Lung microvascular endothelial cell (primary cell): ENCODE results near the gene C5AR2. TPM values are rescaled to one million over a fixed set of nuclear protein-coding genes. Genes with fewer than 3 reads are reported as not detected.
A peak's percentile ranks its signal among the peaks of the same experiment; 100 is the strongest.
"Not testable (repeated sequence)": the region's sequence is repeated elsewhere in the genome, so short reads cannot be mapped to it uniquely, and the experiment has no call there.

Source experiments
- DNase-seq, 2 donors: peaks; one replicate each; pipeline versions ENCODE4 v3.0.0 to v3.0.0-alpha.2; 2010; ENCODE audit warnings: low read depth in 2 of 2
- total RNA-seq: library from RNA; depleted of rRNA; stranded (reverse); fragments of >200 nt; gene quantifications from 2 replicates; pipeline ENCODE4 v1.2.1, GENCODE V29; 2014

The C5AR2 gene
- under 0.01 TPM in 2 replicates for total RNA-seq

DNA sequence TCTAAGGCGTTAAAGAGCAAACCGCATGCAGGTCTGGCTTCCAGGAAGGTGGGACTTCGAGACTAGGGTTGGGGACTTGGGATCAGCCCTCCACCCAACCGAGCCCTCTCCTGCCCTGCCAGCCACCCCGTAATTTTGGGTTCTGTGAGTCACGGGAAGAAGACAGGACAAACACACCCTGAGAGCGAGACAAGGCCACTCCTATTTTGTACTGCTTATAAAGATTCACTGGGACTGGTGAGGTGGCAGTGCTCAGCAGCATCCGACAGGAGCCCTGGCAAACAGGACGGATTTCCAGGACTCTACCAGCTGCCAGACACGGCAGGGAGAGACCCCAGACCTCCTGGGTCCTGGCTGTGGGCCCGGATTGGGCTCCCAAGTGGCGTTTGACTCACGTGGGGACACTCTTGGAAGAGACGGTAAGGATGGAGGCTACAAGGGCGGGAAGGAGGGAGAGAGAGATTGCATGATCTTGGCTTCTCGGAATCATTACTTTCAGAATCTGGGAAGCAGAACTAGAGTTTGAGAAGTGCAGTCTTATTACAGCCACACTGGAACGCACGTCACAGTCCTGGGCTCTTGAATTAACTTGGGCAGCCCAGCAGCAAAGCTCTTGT lies at the start of gene C5AR2:
Gene C5AR2 (plus strand): TSS at position 245 of the 617 bp plus-strand sequence. CDS start 8,625 bp downstream, outside the sequence.
- no peak for DNase-seq

DNA sequence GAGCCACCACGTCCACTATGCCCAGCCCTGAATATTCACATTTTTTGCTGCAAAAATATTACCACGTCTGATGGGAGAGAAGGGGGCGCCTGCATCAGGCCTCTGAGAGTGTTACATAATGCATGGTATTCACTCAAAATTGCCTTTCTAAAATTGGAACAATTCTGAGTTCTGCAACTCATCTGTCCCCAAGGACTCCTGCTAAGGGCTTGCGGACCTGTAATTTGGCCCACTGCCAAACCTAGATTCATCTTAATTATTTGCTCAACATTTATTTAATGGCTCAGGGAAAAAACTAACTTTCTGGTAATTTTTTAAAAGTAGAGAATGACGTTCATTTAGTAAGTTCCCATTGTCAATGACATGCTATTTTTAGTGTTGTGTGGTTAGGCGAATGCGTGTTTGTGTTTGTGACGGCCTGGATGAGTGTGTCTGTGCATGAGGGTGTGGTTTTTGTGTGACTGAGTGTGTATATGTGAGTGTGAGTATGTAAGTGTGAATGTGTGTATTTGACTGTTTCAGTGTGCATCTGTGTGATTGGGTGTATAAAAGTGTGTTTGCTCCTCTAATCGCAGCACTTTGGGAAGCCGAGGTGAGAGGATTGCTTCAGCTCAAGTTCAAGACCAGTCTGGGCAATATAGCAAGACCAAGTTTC lies 48.4 kb upstream of the C5AR2 start:
- no peak for DNase-seq

DNA sequence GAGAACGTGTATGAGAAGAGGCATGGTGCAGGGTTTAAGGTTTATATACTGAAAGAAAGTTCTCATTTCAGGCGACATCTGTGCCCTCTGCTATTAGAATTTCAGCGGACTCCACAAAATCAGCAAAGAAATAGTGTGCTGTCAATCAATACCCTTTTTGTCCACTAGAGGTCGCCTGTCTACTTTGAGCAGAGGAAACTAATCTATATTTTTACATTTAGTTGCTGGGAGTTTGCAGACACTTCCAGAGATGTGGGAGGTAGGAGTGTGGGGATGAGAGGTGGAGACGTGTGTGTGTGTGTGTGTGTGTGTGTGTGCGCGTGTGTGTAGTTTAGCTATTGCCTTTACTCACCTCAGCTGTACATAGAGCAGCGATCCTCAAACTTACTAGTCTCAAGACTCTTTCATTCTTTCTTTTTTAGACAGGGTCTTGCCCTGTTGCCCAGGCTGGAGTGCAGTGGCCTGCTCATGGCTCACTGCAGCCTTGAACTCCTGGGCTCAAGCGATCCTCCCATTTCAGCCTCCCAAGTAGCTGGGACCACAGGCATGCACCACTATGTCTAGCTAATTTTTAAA lies 47.6 kb upstream of the C5AR2 start:
- peak; percentile 62 to 74 for DNase-seq

DNA sequence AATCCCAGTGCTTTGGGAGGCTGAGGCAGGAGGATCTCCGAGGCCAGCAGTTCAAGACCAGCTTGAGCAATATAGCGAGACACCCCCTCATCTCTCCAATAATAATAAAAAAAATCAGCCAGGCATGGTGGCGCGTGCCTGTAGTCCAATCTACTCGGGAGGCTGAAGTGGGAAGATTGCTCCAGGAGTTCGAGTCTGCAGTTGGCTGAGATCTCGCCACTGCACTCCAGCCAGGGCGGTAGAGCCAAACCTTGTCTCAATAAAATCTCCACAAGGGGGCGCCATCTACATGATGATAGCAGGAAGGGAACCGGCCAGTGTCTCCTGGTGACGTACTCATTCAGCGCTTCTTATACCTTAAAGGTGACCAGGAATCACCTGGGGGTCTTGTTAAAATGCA lies 35.9 kb upstream of the C5AR2 start:
- peak; percentile 80 to 85 for DNase-seq

DNA sequence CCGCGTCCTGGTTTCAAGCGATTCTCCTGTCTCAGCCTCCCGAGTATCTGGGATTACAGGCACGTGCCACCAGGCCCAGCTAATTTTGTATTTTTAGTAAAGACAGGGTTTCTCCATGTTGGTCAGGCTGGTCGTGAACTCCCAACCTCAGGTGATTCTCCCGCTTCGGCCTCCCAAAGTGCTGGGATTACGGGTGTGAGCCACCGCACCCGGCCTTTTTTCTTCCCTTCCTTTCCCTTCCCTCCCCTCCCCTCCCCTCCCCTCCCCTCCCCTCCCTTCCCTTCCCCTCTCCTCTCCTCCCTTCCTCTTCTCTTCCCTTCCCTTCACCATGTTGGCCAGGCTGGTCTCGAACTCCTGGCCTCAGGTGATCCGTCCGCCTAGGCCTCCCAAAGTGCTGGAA lies 31.1 kb upstream of the C5AR2 start:
- not testable (repeated sequence) for DNase-seq

DNA sequence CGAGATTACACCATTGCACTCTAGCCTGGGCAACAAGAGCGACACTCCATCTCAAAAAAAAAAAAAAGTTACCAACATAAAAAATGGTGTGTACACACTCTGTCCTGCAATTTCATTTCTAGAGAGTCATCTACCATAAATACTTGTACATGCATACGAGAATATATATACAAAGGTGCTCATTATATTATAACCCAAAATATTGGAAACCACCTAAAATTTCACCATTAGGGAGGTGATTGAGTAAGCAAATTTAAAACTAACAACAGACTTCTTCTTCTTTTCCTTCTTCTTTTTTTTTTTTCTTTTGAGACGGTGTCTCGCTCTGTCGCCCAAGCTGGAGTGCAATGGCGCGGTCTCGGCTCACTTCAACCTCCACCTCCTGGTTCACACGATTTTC lies 29.7 kb upstream of the C5AR2 start:
- DNase-seq = no peak

DNA sequence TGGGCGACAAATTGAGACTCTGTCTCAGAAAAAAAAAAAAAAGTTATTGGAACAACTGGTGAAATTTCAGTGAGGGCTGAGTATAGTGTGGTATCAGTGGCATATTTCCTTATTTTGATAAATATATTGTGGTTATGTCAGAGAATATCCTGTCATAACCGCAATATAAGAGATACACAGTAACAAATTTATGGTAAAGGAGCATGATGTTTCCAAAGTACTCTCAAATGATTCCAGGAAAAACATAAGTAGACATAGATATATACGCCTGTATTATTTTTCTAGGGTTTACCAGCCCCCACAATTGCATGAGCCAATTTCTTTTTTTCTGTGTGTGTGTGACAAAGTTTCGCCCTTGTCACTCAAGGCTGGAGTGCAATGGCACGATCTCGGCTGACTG lies 28.0 kb upstream of the C5AR2 start:
- no peak for DNase-seq

DNA sequence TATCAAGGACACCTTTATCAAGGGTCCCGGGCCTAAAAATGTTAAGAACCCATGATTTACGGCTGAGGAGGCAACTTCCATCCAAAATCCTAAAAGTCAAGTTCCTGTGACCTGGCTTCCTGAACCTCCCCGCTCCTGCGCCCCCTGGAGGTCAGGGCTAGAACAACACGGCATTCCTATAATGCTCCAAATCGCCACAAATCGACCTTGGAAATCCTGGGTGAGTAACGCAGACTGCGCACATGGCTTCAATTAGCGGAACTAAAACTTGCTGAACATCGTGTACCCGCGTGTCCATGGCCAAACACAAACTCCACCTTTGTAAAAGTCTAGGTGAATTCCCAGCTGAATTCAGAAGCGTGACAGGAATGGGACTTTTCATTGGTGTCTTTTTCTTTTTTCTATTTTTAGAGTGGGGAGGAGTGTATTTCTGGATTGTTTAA lies 26.6 kb upstream of the C5AR2 start:
- peak; percentile 63 to 71 for DNase-seq

DNA sequence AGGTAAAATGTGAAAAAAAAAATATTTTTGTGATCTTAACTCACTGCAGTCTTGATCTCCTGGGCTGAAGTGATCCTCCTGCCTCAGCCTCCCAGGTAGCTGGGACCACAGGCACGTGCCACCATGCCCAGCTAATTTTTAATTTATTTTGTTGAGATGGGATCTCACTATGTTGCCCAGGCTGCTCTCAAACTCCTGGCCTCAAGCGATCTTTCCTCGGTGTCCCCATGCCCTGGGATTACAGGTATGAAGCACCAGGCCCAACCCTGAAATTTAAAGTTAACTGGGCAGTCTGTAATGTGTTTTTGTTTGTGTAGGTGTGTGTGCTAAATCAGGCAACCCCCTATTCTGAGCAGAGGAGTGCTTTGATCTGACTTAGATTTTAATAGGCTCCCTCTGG lies 25.7 kb upstream of the C5AR2 start:
- DNase-seq = no peak

DNA sequence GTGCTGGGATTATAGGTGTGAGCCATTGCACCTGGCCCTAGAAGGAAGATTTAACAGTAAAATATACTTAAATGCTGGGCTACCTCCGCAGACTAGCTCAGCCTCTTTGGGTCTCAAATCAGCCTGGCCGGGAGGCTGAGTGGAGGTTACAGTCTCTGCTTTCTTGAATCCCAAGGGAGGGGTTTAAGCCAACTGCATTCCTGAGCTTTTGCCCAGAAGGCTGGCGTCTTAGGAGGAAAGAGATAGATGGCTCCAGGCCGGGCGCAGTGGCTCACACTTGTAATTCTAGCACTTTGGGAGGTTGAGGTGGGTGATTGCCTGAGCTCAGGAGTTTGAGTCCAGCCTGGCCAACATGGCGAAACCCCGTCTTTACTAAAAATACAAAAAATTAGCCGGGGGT lies 22.9 kb upstream of the C5AR2 start:
- no peak for DNase-seq

DNA sequence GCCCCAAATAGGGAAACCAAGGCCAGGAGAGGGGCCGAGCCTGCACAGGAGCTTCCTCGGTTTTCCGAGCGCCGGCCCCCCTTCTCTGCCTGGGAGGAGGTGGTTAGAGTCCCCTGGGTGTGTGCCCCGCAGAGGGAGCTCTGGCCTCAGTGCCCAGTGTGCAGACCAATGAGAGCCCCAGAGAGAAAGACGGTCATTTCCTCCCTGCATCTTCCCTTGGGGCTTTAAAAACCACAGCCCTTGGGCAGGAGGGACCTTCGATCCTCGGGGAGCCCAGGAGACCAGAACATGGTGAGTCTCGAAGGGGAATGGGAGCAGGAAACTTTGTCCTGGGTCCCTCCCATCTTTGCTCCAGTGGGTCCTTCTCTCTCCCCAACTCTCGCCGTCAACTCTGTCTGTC lies 22.4 kb upstream of the C5AR2 start, which contains the start of gene C5AR1:
Gene C5AR1 (plus strand): TSS at position 254 of the 400 bp plus-strand sequence. CDS start 35 bp downstream, at position 289.
- DNase-seq = no peak

DNA sequence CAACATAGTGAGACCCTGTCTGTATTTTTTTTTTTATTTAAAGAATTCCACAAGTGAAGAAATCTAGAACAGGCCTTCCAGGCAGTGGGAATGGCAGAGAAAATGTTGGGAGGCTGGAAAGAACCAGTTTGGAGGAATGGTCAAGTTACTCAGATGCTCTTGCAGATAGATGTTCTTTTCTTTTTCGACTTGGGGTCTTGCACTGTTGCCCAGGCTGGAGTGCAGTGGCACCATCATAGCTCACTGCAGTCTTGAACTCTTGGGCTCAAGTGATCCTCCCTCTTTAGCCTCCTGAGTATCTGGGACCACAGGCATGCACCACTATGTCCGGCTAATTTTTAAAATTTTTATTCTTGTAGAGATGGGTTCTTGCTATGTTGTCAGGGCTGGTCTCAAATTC lies 21.7 kb upstream of the C5AR2 start:
- DNase-seq = no peak

DNA sequence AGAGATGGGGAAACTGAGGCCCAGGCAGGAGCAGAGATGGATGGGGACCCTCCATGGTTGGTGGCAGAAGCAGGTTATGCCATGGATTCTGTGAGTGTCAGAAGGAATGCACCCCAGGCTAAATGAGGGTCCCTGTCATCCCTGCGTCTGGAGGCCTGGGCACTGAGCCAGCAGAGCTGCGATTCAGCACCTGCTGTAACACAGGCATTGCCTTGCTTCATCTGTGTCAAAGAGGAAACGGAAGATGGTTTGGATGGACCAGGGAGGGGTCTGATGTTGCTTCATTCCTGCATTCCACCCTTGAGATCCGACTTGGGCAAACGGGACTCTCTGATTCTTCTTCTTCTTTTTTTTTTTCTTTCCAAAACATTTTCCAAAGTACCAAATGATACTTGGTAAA lies 21.2 kb upstream of the C5AR2 start:
- DNase-seq = no peak

DNA sequence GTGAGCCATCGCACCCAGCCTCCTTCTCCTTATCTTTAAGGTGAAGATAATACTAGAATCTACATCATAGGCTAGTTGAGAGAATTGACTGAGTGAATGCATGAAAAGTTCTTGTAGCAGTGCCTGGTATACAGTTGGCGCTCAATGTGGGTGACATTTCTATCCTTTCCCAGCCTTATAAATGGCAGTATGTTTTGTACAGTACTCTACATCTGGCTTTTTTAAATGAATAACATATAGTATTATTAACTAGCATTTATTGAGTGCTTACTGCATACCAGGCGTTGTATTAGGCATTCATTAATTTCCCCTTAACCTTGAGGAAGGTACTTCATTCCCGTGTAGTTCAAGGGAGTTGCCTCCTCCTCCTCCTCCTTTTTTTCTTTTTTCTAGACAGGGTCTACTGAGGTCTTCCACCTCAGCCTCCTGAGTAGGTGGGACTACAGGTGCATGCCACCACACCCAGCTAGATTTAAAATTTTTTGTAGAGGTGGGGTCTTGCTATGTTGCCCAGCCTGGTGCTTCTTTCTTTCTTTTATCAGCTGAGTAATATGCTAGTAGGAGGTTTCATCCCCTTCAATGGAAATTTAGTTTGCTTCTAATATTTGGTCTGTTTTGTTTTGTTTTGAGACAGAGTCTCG lies 19.5 kb upstream of the C5AR2 start:
- DNase-seq = no peak

DNA sequence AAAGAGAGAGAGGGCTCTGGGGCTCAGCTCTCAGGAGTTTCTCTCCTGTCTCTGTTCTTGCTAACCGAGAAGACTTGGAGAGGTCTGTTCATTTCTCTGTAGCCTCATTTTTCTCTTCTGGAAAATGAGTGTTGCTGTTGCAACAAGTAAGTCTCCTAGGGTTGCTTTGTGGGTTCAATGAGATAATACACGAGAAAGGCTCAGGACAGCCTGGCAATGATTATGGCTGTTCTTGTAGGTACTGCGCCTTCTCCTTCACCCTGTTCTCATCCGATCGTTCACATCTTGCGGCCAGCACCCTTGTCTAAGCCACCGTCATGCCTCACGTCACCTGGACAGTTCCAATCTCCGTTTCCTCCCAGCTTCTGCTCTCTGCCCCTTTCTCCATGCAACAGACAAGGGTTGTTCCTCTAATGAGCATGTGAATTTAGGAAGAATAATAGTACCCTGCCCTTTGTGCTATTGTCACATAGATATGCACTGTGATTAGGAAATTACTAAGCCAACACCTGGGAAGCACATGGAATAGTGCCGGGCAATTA lies 18.1 kb upstream of the C5AR2 start:
- DNase-seq = no peak

DNA sequence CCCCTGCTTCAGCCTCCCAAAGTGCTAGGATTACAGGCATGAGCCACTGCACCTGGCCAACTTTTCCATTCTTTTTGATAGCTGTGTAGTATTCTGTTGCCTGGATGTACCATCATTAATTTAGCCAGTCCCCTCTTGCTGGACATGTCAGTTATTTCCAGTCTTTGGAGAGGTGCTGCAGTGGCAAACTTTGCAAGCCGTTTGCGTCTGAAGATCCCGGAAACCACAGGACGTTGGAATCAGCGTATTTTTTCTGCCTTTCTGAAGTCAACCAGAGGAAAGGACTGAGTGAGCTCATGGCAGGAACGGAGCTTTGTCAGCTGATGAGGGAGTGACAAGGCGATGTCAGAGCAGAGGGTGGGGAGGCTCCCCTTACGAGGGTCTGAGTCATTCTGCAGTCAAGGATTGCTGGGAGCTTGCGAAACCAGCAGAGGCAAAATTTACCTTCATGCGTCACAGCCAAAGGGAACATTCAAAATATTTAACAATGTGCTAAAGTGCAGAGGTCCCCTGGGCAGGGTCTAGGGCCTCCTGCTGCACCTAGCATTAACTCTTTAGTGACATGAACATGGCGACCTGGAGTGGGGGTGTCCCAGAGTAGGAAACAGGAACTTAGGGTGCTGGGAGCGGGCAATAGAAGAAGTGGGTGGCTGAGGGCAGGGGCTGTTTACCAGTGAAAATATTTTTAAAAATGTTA lies 16.7 kb upstream of the C5AR2 start:
- peak; percentile 14 to 94 for DNase-seq

DNA sequence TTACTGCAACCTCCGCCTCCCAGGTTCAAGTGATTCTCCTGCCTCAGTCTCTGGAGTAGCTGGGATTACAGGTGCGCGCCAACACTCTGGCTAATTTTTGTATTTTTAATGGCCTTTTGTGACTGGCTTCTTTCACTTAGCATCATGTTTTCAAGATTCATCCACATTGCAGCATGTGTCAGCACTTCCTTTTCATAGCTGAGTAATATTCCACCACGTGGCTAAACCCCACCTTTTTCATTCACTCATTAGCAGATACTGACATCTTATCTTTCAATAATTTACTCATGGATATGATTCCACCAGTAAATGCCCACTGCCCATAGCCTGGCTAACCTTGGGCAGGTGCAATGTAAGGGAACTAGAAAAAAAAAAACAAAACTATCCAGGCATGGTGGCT lies 15.5 kb upstream of the C5AR2 start:
- DNase-seq = no peak

DNA sequence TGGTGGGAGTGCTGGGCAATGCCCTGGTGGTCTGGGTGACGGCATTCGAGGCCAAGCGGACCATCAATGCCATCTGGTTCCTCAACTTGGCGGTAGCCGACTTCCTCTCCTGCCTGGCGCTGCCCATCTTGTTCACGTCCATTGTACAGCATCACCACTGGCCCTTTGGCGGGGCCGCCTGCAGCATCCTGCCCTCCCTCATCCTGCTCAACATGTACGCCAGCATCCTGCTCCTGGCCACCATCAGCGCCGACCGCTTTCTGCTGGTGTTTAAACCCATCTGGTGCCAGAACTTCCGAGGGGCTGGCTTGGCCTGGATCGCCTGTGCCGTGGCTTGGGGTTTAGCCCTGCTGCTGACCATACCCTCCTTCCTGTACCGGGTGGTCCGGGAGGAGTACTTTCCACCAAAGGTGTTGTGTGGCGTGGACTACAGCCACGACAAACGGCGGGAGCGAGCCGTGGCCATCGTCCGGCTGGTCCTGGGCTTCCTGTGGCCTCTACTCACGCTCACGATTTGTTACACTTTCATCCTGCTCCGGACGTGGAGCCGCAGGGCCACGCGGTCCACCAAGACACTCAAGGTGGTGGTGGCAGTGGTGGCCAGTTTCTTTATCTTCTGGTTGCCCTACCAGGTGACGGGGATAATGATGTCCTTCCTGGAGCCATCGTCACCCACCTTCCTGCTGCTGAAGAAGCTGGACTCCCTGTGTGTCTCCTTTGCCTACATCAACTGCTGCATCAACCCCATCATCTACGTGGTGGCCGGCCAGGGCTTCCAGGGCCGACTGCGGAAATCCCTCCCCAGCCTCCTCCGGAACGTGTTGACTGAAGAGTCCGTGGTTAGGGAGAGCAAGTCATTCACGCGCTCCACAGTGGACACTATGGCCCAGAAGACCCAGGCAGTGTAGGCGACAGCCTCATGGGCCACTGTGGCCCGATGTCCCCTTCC lies 11.8 kb upstream of the C5AR2 start:
- no peak for DNase-seq

DNA sequence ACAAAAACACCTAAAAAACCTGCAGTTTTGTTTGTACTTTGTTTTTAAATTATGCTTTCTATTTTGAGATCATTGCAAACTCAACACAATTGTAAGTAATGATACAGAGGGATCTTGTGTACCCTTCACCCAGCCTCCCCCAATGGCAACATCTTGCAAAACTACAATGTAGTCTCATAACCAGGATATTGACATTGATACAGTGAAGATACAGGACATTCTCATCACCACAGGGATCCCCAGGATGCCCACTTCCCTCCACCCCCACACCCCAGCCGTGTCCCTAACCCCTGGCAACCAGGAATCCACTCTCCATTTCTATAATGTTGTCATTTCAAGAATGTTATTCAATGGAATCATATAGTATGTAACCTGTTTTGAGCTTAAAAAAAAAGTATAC lies 10.3 kb upstream of the C5AR2 start:
- DNase-seq = no peak

DNA sequence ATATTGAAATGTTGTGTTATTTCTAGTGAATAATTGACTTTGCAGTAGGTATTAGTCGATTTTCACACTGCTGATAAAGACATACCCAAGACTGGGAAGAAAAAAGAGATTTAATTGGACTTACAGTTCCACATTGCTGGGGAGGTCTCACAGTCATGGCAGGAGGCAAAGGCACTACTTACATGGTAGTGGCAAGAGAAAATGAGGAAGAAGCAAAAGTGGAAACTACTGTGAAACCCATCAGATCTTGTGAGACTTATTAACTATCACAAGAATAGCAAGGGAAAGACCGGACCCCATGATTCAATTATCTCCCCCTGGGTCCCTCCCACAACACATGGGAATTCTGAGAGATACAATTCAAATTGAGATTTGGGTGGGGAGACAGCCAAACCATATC lies 9.9 kb upstream of the C5AR2 start:
- no peak for DNase-seq
